ENCODE data around the gene CST3.
"Not testable (repeated sequence)": the region's sequence is repeated elsewhere in the genome, so short reads cannot be mapped to it uniquely, and the experiment has no call there.

Gene CST3

DNA sequence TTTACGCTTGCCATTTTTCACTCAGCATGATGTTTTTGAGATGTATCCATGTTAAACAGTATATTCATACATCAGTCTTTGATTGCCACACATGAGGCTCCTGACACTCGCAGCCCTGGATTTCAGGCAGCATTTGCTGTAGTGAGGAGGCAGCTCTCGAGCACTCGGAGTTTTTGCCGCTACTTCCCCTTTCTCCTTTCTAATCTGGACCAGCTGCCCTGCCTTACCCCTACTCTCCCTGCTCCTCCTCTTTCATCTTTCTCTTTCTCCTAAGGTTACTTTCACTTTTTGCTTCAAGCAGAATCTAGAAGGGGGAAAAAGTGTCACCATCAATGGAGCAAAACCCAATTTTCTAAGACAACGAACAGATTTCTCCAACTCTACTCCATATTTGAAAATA lies 5.9 kb upstream of the CST3 start:
- no peak for DNase-seq (ENCODE audit: low read depth in 2 of 2)

DNA sequence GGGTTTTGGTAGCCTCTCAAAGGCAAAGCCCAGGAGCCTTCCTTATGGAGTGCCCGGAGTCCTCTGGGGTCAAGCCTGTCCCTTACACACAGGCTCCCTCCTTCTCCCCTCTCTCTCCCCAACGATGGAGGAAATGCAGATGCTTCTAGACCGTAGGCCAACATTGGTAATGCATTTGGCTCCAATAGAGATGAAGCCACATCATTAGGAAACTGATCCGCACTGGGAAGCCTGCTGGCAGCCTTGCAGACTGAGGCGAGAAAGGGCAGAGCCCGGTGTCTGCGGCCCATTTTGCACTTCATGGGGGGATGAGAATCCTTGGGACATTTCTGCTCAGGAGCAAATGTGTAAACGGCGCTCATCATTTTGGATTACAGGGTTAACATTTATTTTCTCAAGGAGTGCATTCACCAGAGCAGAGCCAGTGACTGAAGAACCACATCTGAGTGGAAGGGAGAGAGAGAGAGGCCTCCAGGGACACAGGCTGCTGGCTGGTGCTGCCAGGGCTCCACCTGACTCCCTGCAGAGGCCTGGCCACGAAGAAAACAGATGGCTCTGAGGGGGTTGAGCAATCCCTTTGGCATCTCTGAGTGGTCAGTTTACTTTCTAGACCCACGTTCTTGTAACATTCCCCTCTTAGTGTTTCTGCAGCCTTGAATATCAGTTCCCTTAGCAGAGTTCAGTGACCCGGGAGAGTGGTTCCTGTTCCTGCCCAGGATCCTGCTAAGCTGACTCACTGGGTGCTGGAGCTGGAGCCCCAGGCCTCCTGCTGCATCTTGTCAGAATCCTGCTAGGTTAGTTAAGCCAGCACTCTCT lies 4.4 kb upstream of the CST3 start:
- no peak for DNase-seq (ENCODE audit: low read depth in 2 of 2)

DNA sequence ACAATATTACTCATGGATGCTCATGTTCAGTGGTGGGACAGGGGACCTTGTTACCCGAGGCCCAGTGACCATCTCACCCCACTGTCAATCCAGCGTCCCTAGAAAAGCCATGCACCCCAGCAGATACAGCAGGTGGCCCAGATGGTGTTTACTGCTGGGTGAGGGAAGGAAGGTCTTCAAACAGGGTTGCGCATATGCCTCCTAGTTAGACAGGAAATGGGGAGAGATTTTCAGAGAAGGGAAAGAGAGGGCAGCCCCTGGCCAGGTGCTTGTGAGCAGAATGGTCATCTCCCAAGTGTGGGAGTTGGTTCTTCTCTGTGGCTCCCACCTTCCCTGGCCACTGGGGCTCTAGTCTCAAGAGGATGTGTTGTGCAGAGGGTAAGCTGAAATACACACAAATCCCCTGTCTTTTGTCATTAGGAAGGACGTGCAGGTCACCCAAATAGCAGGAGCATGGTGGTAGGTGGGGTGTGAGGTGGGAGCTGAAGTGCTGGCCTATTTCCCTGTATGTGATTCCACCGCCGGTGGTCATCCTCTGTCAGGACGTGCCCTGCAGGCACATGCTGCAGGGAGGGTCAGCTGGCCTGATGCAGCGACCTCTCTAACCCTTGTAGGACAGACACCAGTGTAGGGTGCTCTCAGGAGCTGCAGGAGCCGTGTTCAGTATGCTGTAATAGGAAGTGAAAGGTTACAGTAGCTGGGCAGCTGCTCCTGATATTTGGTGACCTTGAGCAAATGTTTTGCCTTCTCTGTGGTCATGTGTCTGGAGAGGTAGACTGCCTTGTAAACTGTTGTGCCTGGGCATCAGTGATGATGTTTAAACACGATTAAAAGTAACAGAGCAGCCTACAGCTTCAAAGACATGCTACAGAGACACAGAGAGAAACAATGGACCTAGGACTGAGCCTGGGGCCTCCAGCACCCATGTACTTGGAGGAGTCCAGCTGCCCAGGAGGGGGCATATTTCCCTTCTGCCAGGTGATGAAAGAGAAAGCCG lies 3.2 kb upstream of the CST3 start:
- no peak for DNase-seq (ENCODE audit: low read depth in 2 of 2)

DNA sequence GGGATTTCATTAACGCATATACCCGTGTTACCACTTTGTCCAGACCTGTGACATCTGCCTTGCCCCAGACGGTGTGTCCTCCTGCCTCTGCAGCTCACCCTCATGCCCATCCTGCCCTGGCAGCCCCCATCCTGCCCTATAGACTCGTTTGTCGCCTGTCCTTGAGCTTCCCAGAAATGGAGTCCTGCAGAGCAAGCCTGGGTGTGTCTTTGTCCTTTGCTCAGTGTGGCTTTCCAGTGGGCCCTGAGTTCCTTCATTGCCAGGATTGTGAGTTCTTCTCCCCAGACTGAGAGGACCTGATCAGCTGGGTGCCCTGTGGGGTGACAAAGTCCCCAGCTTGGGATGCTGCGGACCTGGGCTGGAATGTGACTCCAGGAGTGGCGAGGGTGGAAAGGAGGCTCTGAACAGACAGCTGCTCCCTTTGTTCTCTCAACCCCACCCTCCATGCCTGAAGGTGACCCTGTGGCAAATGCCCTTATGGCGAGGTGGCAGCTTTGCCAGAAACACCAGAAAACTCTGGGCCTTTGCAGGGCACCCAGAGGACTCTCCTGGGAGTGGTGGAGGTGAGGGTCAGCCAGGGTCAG lies 2.4 kb upstream of the CST3 start:
- DNase-seq (ENCODE audit: low read depth in 2 of 2), result no peak

DNA sequence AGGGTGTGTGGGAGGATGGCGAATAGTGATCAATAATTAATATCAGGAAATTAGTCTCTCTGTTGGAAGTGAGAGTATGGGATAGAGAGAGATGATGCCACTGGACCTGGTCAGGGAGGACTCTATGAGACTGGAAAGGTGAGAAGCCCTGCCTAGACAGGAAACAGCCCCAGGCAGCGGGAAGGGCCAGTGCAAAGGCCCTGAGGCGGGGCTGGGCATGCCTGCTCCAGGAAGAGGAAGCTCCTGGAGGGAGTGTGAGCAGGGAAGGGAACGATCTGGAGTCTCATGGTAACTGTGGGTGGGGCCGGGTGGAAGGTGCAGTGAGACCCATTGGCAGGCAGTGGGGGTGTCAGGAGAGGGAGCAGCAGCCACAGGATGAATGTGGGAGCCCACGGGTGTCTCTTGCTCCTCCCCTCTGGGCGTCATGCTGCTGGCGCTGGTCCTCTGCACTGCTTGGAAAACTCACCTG lies 1.8 kb upstream of the CST3 start:
- no peak for DNase-seq (ENCODE audit: low read depth in 2 of 2)

DNA sequence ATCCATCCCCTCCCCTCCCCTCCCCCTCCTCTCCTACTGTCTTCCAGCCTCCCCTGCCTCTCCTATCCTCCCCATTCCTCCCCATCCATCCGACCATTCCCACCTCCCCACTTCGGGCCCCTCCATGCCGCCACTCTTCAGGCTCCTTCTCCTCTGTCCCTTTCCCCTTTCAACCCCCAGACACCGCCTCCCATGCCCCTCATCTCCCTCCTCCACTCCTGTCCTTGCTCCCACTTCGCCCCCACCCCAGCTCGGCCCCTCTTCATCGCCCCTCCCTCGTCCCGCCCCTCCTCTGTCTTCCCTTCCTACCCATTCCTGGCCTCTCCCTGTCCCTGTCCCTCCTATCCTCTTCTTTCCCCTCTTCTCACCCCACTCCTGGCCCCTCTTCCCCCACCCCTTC lies 554 bp upstream of the CST3 start:
- no peak for DNase-seq (ENCODE audit: low read depth in 2 of 2)

DNA sequence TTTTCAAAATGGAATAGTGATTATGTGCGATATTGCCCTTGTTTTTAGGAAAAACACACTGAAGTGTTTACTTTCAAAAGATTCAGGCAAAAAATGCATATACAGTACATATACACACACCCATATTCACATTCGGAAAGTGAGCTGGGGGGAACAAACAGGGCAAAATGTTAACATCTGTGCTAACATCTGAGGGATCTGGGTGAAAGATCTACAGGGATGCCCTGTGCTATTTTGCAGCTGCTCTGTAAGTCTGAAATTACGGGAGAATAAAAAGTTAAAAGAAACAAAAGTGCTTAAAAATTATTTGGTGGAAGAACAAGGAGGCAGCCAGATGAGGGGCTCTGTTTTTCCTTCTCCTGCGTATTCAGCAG lies 860 bp downstream of the CST3 start:
- no peak for DNase-seq (ENCODE audit: low read depth in 2 of 2)

DNA sequence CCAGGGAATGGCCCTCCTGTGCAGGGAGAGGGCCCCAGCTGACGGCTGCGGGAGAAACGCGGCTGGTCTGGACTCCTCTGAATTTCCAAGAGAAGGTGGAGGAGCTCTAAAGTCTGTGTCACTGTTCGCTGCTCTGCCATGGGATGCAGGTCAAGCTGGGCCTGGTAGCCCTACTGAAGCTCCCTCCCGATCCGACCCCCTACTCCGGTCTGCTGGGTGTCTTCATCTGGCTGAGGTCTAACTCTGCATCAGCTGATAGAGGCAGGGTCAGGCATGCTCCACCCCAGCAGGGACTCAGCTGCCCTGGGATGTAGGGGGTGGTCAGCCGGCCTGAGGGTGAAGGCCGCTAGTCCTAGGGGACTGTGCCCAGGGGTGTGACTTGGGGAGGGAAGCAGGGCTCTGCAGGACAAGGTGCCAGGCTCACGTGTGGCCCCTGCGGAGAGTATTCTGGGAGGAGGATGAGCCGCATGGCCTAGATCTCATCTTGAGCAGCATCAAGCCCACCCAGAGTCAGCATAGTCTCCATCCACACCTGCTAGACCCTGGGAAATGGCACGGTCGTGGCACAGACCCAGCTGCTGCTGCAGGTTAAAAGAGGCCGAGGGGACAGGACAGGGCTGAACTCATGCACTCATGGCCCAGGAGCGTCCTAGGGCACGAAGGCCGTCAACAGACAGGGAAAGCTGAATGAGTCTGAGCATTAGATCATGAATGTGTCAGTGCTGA lies 1.4 kb downstream of the CST3 start:
- DNase-seq (ENCODE audit: low read depth in 2 of 2), result no peak

DNA sequence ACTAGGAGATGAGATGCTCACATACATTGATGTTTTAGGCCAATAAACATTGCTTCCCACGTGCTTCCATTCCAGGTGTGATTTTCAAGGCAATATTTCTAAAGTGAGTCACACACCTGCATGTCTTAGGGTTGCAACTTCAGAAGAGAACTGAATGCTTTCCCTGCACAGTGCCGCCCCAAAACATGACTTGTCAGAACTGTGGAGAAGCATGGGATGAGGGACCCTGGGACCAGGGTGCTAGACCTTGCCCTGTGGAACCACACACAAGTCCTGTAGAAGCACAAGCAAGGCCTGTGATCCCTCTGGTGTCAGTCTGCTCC lies 2.0 kb downstream of the CST3 start:
- DNase-seq (ENCODE audit: low read depth in 2 of 2), result not testable (repeated sequence)

DNA sequence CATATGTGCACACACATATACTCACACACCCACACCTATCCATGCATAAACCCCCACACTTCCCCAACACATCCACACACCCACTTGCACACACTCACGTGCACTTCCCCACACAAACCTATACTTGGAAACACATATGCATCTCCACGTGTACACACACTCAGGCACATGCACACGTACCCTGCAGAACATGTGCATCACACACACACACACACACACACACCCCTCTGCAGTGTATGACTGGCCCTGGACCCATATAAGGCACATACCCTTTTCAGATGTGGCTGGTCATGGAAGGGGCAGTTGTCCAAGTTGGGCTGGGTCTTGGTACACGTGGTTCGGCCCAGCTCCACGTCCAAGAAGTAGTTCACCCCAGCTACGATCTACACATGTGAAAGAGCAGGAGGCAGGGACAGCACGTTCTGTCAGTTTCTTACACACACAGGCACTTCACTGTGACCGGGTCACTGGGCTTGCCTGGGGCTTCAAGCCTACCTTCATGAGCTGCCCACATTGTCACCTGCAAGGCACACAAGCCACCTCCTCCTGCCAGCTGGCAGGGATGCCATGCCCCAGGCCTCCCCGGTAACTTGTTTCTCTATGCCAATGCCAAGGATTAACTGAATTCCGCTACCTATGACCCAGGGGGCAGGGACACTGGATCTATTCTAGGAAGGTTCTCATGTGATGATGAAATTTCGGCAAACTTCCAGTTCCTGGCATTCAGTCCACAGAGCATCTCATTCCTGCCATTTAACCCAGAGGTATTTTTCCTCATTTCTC lies 2.6 kb downstream of the CST3 start:
- no peak for DNase-seq (ENCODE audit: low read depth in 2 of 2)

DNA sequence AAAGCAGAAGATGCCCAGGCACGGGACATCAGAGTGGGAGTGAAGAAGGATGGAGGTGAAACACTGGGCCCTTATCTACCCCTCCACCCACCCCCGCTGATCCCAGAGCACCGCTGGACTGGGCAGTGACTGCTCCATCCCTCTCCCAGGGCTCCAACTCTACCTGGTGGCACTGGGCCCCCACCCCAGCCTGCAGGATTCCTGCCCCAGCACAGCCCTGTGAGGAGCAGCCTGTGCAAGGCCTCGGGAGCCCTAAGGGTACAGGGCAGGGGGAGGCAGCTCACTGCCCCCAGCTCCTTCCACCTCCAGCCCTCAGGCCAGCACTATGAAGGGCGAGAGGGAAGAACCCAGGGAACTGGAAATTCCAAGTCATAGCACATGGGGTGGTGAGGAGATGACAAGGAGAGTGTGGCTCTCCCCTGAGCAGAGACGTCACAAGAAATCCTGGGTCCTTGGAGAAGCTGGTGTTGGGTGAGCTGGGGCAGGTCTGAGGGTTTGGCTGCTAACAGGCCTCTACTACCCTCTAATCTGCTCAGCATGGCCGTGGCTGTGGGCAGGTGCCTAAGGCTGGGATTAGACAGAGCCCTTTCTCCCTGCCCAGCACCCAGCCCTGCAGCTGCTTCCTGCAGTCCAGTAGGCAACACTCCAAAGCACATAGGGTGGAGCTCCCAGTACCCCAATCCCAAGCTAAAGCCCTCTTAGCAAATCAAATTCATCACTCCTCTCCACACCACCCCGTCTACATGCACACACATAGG lies 3.5 kb downstream of the CST3 start:
- no peak for DNase-seq (ENCODE audit: low read depth in 2 of 2)

DNA sequence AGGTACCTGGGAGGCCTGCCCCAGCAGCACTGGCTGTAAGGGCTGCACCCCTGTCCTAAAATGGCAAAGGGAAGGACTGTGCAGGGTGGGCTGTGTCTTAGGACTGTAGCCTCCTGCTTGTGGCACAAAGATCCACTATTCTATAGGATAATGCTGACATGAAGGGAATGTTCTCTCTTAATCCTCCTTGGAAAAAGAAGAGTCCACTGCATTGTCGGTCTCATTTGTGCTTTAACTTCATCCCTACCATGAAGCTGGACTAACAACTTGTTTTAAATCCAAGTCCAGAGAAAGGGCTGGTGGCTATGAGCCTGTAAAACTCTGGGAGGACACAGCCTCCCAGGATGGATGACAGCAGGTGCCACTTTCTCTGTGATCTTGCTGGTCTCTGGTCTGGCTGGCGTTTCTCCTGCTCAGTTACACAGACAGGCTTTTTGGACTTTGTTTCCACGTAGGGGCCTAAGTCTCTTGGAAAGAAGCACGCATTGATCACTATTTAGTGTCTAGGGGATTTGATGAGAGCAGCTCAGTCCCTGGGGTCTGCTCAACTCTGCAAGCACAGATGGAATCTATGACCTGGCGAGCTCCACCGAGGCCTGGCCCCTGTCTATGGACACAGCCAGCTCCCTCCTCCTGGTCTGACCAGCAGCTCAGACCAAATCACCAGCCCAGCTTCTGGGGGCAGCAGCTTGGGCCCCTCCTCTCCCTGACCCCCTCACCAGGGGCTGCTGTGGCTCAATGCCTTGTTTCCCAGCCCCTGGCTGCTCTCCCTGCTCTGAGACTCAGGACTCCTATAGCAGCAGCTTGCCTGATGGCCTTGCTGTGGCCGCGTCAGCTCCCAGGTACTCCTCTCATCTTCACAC lies 4.8 kb downstream of the CST3 start:
- DNase-seq (ENCODE audit: low read depth in 2 of 2), result no peak

DNA sequence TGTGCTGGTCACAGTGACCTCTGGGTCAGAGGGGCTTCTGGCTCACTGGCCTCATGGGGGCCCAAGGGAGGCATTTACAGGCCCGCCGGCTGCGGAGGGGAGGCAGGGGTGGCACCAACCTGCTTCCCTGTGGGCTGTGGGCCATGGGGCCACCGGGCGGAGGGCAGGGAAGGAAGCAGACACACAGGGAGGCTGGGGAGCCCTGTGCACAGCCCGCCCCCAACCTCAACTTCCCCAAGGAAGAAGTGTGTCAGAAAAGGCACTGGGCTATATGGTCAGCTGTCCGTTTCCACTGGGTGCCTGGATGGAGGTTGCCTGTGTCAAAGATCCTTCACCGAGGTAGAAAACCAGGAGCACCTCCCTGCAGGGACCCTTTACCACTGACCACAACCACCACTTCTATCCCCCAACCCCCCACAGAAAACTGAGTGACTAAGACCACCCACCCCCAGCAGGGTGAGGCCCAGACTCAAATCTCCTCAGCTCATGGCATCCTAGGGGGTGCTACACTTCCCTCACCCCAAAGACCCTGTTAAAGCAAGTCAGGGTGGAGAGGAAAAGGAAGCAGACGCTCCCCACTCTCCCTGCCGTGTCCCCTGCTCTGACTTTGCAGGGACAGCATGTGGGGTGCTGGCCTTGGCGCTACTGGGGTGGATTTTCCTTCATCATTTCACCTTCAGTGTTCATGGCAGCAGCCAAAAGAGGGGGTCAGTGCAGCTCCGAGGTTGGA lies 5.6 kb downstream of the CST3 start:
- DNase-seq (ENCODE audit: low read depth in 2 of 2), result no peak

DNA sequence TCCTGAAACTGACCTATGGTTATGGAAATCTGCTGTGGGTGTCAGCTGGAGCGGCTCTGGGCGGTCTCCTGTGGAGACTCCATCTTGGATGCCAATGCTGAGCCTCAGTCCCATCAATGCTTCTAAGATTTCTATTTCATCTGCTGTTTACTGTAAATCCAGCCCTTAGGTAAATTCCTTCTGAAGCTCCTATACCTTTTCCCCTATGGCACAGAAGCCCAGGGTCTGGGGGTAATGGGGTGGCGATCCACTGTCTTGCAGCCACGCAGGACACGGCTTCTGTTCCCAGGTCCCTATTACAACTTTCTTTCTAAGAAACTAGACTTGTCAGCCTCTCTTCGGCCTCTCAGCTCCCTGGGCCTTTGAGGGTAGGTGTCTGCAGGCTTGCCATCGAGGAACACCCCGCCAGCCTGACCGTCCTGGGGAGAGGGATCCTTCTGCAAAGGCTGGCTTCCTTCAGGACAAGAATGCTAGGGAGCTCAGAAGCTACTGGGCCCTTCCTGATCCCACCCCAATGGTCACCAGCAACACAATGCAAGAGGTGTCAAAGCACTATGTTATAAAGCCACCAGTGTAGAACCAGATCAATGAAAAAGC lies 6.4 kb downstream of the CST3 start:
- DNase-seq (ENCODE audit: low read depth in 2 of 2), result no peak

DNA sequence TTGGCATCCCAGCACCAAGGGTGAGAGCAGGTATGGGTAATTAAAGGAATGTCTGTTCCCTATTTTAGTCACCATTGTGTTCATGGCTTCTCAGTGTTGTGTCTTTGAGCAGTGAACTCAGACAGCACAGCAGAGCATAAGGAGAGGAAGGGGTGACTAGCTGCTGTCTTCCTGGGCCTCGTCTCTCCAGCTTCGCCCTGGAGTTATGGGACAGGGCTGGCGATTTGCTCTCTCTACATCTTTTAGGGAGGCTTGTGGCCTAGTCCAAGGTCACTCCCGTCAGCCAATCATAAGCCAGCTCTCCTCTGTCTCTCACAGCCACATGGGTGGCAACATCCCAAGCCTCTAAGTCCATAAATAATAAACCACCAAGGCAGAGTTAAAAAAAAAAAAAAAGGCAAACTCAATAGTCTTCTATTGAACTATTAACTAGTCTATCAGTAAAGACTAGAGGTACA lies 7.3 kb downstream of the CST3 start:
- no peak for DNase-seq (ENCODE audit: low read depth in 2 of 2)

DNA sequence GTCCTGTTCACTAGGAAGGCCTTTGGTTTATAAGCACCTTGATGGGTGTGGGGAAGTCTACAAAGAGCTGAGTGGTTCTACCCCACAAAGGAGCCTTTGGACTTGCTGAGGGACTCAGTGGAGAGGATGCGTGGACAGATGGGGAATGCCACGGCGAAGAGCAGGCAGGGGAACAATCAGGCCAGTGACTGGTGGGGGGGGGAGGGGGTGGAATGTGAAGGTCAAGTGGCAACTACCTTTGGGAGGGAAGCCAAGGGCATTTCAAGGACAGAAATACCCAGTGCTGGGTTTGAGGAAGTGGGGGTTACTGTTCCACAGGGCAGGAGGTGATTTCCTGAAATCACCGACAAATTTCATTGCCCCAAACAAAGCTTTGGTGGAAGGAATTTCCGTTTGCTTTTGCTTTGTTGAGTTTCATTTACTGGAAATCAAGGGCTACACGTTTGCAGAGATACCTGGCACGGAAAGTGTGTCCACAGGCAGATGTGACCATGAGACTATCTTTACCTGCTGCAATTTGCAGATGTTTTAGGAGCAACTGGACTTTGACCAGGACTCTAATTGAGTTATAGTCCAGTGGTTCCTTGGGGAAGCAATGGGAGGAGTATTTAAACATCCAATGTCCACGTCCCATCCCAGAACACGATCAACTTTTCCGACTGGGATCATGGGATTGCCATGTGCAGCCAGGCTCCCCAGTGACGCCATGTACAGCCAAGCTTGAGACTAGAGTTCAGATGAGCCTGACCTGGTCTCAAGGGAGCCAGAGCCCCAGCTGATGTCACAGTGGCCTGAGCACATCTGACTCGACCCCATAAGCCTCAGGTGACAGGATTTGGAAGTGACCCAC lies 8.0 kb downstream of the CST3 start:
- DNase-seq (ENCODE audit: low read depth in 2 of 2), result no peak

DNA sequence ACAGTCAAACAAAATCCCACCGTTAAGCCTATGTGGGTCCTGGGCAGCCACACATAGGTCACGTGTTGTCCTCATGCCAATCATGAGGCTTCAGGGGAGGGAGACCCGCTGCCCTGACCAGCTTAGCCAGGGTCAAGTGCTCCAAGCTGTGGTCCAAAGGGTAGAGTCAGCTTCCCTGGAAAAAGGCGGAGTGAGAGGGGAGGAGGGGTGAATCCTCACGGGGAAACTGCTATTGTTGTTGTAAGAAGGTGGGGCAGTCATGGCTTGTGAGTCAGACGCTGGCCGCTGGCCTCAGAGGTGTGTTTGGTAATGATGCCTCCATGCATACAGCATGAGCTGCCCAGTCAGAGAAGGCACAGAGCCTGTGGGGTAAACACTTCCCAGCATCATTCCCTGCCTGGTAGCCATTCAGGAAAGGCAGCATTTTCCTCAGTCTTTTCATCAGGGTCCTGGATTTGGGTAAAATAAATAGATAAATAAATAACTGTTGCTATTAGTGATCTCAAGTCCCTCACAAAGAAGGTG lies 8.7 kb downstream of the CST3 start:
- no peak for DNase-seq (ENCODE audit: low read depth in 2 of 2)
